PC-9 (cell line): Measurements from ENCODE around the gene C14orf119. TPM values are rescaled to one million over a fixed set of nuclear protein-coding genes. Genes with fewer than 3 reads are reported as not detected.
A peak's percentile ranks its signal among the peaks of the same experiment; 100 is the strongest.

Source experiments
- BruUV-seq: library from RNA; stranded (reverse); fragments of 400-500 nt; replicated peaks from 2 replicates; lab custom pipeline; 2021; lab: Mats Ljungman, UMichigan
- CTCF ChIA-PET: fragments of 300-600 bp; sonication (Branson Sonifier 250); formaldehyde crosslinking; loops from one replicate; lab custom pipeline; 2022; ENCODE audit warnings: antibody characterized with exemption; lab: Charles Lee
- POLR2A ChIA-PET: fragments of 300-600 bp; sonication (Branson Sonifier 250); formaldehyde crosslinking; loops from one replicate; lab custom pipeline; 2022; ENCODE audit warnings: antibody characterized with exemption; ENCODE audit not compliant: unreplicated experiment; lab: Charles Lee
- DNase-seq, 2 experiments: peaks; one replicate each; pipeline versions ENCODE4 v3.0.0 to v3.0.0-alpha.2; 2015 to 2022; ENCODE audit warnings: mixed read lengths in 1 of 2
- H2AFZ ChIP-seq: fragments of 200-600 bp; sonication (generic); 2 replicates; pipeline ENCODE4 v1.8.1; 2017; ENCODE audit warnings: antibody characterized with exemption
- H3F3A ChIP-seq: fragments of 200-600 bp; sonication (generic); 2 replicates; pipeline ENCODE4 v1.8.1; 2017; ENCODE audit warnings: antibody characterized with exemption, mild to moderate bottlenecking, low read depth; ENCODE audit not compliant: insufficient read depth
- H3K27ac ChIP-seq: fragments of 200-600 bp; sonication (generic); 2 replicates; pipeline ENCODE4 v1.6.1; 2016; ENCODE audit warnings: mixed run types
- H3K27me3 ChIP-seq: fragments of 200-600 bp; sonication (generic); 2 replicates; pipeline ENCODE4 v1.6.1; 2016; ENCODE audit warnings: low read depth, mixed run types; ENCODE audit not compliant: insufficient read depth
- H3K36me3 ChIP-seq: fragments of 200-600 bp; sonication (generic); 2 replicates; pipeline ENCODE4 v1.6.1; 2016; ENCODE audit warnings: low read depth, mixed run types
- H3K4me1 ChIP-seq: fragments of 200-600 bp; sonication (generic); replicated peaks from 2 replicates; pipeline ENCODE4 v1.6.1; 2016; ENCODE audit warnings: mixed run types; ENCODE audit not compliant: insufficient read depth
- H3K4me2 ChIP-seq: fragments of 200-600 bp; sonication (generic); 2 replicates; pipeline ENCODE4 v1.6.1; 2017; ENCODE audit warnings: mixed run types
- H3K4me3 ChIP-seq: fragments of 200-600 bp; sonication (generic); 2 replicates; pipeline ENCODE4 v1.6.1; 2016; ENCODE audit warnings: mixed run types
- H3K79me2 ChIP-seq: fragments of 200-600 bp; sonication (generic); 2 replicates; pipeline ENCODE4 v1.6.1; 2017; ENCODE audit warnings: low read depth, mixed run types
- H3K9me2 ChIP-seq: fragments of 200-600 bp; sonication (generic); 2 replicates; pipeline ENCODE4 v1.8.1; 2017; ENCODE audit warnings: mild to moderate bottlenecking; ENCODE audit not compliant: insufficient read depth
- H3K9me3 ChIP-seq: fragments of 200-600 bp; sonication (generic); 2 replicates; pipeline ENCODE4 v1.8.1; 2016; ENCODE audit warnings: low read depth; ENCODE audit not compliant: insufficient read depth
- H4K20me1 ChIP-seq: fragments of 200-600 bp; sonication (generic); 2 replicates; pipeline ENCODE4 v1.8.1; 2017; ENCODE audit not compliant: insufficient read depth
- EZH2 ChIP-seq: fragments of 200-600 bp; sonication (generic); IDR thresholded peaks from 2 replicates; pipeline ENCODE4 v1.8.0; 2017; ENCODE audit warnings: antibody characterized with exemption, low read depth
- intact Hi-C: fragments of 100-400 bp; cut with micrococcal nuclease; formaldehyde crosslinking; loops from one replicate; pipeline ENCODE4 v1.10.0; 2022; ENCODE audit not compliant: unreplicated experiment
- total RNA-seq: library from RNA; stranded (reverse); gene quantifications from 2 replicates; pipeline ENCODE4 v1.2.3, GENCODE V29; 2021
- TF ChIP-seq, protein P1 (sequence below): fragments of 200-600 bp; sonication (generic); conservative IDR thresholded peaks from 2 replicates; pipeline ENCODE4 v1.6.1; 2017; ENCODE audit warnings: mixed run types, antibody characterized with exemption, mild to moderate bottlenecking, moderate library complexity

The C14orf119 gene
- total RNA-seq, 1 experiment from 2014 or later, result 46.5 TPM

DNA sequence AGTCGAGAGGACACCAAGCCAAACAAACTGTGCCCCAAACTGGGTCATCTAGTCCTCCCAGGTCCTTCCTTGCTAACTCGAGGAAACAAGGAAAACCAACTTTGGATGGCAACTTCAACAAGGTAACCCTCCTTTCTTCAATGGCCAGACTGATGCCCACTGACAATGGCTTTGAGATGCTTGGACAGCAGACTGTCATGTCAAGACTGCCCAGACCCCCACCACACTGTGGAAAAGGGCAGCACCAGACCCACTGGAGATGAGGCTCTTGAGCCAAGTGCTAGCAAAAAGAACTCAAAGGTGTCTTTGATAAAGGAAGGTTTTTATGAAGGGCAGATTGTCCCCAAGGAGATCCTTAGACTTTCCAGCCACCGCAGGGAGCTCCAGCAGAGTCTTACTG, 28.9 kb upstream of the C14orf119 start:
- no peaks in the 10 kb centered on the region for H3K27me3 ChIP-seq
- no peaks in the 10 kb centered on the region for H3K9me2 ChIP-seq
- no peak overlapping the region for H2AFZ ChIP-seq
- H3K4me1 ChIP-seq, result peaks cover 37% of the 10 kb centered on the region
- no peak for DNase-seq
- peaks cover 13% of the 10 kb centered on the region for H4K20me1 ChIP-seq
- H3K4me3 ChIP-seq, result no peak overlapping the region
- POLR2A ChIA-PET, result no interaction called here
- peaks cover 25% of the 10 kb centered on the region; the same call in 1 of the 2 replicates for H3K36me3 ChIP-seq
- no TSS peak for BruUV-seq
- no peak overlapping the region for H3K4me2 ChIP-seq
- no peak overlapping the region for H3K27ac ChIP-seq
- peaks cover 52% of the 10 kb centered on the region; the same call in 1 of the 2 replicates for H3F3A ChIP-seq
- no peaks in the 10 kb centered on the region for H3K9me3 ChIP-seq
- TF ChIP-seq, protein P1, sequence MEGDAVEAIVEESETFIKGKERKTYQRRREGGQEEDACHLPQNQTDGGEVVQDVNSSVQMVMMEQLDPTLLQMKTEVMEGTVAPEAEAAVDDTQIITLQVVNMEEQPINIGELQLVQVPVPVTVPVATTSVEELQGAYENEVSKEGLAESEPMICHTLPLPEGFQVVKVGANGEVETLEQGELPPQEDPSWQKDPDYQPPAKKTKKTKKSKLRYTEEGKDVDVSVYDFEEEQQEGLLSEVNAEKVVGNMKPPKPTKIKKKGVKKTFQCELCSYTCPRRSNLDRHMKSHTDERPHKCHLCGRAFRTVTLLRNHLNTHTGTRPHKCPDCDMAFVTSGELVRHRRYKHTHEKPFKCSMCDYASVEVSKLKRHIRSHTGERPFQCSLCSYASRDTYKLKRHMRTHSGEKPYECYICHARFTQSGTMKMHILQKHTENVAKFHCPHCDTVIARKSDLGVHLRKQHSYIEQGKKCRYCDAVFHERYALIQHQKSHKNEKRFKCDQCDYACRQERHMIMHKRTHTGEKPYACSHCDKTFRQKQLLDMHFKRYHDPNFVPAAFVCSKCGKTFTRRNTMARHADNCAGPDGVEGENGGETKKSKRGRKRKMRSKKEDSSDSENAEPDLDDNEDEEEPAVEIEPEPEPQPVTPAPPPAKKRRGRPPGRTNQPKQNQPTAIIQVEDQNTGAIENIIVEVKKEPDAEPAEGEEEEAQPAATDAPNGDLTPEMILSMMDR, result no peak
- TF ChIP-seq EZH2, result no peak
- H3K79me2 ChIP-seq, result peaks cover 41% of the 10 kb centered on the region
- intact Hi-C loops, result no loop called here
- CTCF ChIA-PET, result interaction anchor here (0.6 kb wide), 1 partner anchor 55 kb away, joined by 4 read pairs; no protein-coding TSS in a partner anchor

- no TSS peak for BruUV-seq
- Histone ChIP-seq H3K27ac (no peak overlapping the region), H3K4me2 (no peak overlapping the region), H3K9me2 (no peaks in the 10 kb centered on the region), H3F3A (peaks cover 54% of the 10 kb centered on the region), H3K9me3 (no peaks in the 10 kb centered on the region), H3K79me2 (peaks cover 41% of the 10 kb centered on the region), H4K20me1 (peaks cover 13% of the 10 kb centered on the region), H3K36me3 (peaks cover 25% of the 10 kb centered on the region; the same call in 1 of the 2 replicates), H3K27me3 (no peaks in the 10 kb centered on the region), H3K4me3 (no peak overlapping the region), H2AFZ (no peak overlapping the region), H3K4me1 (peaks cover 36% of the 10 kb centered on the region)
- DNase-seq, result no peak
- TF ChIP-seq, protein P1, result no peak
- TF ChIP-seq EZH2, result no peak
- intact Hi-C loops, result no loop called here
- ChIA-PET CTCF (interaction anchor here (0.6 kb wide), 1 partner anchor 56 kb away, joined by 4 read pairs; no protein-coding TSS in a partner anchor), POLR2A (no interaction called here)
Observed at GRCh38 chr14:23066855-23067744, 28.2 kb upstream of the C14orf119 start.

GRCh38 chr14:23067847-23068788, 27.2 kb upstream of the C14orf119 start:
- TF ChIP-seq, protein P1, result no peak
- no peak for TF ChIP-seq EZH2
- no TSS peak for BruUV-seq
- Histone ChIP-seq H3F3A (peaks cover 54% of the 10 kb centered on the region), H2AFZ (no peak overlapping the region), H3K79me2 (peaks cover 45% of the 10 kb centered on the region), H3K36me3 (peaks cover 26% of the 10 kb centered on the region; the same call in 1 of the 2 replicates), H3K4me3 (no peak overlapping the region), H3K9me2 (no peaks in the 10 kb centered on the region), H3K27ac (no peak overlapping the region), H3K4me1 (peaks cover 36% of the 10 kb centered on the region), H3K4me2 (peak overlapping the region; percentile 38; the same call in 1 of the 2 replicates), H3K9me3 (no peaks in the 10 kb centered on the region), H3K27me3 (no peaks in the 10 kb centered on the region), H4K20me1 (peaks cover 10% of the 10 kb centered on the region)
- CTCF ChIA-PET, result interaction anchor here (0.5 to 1.5 kb wide), 18 partner anchors 10 to 887 kb away, joined by 3 to 15 read pairs (median 4); partner anchors contain the start of genes ACIN1, C14orf119, DAD1 and PABPN1
- DNase-seq, result no peak
- intact Hi-C loops, result loop anchor here (2.0 kb wide), 1 partner anchor 41 kb away; no protein-coding TSS in a partner anchor
- POLR2A ChIA-PET, result interaction anchor here (0.5 to 0.6 kb wide), 2 partner anchors 41 to 1207 kb away, joined by 3 to 31 read pairs; no protein-coding TSS in a partner anchor
